SKM-1 treated with dmso at 0.1 percent for 144 hours (cell line): Measurements from ENCODE around the gene SLC31A1.
"Not testable (repeated sequence)": the region's sequence is repeated elsewhere in the genome, so short reads cannot be mapped to it uniquely, and the experiment has no call there.

ENCODE experiments used
- DNase-seq: peaks from one replicate; lab custom pipeline; 2025; ENCODE audit not compliant: unreplicated experiment; lab: John Stamatoyannopoulos, UW

The SLC31A1 gene

DNA sequence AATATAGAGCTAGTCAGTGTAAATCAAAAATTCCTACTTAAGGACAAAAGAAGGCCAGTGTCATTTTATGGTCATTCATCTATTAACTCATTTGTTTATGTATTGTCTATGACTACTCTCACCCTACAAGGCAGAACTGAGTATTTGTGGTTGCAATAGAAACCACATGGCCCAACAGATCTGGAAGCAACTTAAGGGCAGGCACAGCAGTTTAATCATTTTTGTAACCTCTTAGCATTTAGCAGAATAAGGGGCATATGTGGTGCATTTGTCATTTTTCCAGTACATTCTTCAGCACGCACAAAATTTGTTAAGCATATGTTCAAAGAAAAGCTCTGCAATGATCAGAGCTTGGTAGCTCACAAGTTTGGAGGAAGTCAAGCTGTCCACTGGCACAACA, 1.4 kb upstream of the SLC31A1 start:
- DNase-seq: peak; percentile 10

DNA sequence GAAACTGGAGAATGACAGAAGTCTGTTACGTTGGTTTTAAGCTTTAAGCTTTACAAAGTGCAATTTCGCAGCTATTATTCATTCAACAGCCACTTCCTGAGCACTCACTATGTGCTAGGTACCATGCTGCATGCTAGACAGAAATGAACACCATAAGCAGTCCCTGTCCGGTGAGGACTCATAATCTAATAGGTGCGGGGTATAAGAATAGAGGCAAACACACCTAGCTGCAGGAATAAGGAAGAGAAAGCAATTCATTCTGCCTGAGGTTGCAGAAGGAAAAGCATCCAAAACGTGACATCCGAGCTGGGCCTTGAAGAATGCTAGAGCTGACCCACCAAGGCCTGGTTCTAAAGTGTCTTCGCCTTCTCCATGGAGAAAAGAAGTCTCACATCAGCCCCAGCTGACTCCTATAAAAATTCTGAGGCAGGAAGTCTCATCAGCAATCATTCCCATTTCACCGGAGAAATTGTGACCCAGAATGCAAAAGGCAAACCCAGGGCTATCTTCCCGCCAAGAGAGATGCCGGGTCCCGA, 809 bp upstream of the SLC31A1 start:
- no peak for DNase-seq

DNA sequence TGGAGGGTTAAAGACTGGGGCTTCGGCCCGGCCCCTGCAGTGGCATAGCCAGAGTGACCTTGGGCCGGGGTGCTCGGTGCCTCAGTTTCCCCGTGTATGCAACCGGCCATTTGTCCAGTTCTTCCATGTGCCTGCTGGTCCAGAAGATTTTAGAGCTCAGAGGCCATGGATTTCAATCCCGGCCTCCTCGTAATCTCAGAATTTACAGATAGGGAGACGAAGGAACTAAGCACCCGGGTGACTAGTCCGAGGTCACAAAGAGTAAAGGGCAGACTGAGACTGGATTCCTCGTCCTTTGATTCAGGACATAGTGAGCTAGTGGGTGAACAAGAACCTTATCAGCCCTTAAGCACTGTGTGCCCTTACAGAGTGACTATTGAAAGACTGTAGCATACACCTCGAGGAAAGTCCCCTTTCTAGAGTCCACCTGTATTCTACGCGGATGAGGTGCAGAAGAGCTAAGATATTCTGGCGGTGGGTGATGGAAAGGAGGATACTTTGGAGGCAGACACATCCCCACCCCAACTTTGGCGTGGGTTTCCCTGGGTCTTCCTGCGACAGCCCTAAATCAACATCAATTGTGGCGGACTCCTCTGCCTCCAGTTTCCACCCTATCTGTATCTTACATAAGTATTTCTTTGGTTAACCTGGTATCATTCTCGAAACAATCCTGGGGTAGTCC, 597 bp downstream of the SLC31A1 start:
- DNase-seq: no peak

DNA sequence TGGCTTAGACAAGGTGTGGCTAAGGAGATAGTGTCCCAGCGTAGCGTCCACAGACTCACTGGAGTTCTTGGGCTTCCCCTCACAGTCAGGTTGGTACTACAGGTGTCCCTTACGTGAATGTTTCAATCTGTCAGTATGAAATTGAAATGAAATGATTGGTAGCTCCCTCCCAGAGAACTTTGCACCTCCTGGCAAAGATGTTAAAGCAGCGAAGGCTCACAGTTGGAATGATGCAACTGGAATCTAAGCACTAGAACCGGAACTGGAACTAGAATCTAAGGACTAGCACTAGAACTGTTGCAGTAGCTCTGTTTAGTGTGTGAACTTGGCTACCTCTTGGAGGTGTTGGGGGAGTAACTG, 1.1 kb downstream of the SLC31A1 start:
- no peak for DNase-seq

DNA sequence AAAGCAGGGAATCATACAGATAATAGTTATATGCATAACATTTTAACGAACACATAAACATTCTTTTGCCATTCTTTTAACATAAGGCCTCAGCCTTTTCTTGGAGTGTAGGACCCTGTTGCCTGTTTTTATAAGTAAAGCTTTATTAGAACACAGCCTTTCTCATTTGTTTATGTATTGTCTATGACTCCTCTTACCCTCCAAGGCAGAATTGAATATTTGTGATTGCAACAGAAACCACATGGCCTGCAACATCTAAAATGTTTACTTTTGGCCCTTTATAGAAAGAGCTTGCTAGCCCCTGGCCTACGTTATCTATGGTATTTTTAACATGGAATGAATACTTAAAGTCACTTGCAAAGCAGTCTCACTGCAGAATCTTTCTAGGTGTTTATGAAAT, 2.6 kb downstream of the SLC31A1 start:
- no peak for DNase-seq

DNA sequence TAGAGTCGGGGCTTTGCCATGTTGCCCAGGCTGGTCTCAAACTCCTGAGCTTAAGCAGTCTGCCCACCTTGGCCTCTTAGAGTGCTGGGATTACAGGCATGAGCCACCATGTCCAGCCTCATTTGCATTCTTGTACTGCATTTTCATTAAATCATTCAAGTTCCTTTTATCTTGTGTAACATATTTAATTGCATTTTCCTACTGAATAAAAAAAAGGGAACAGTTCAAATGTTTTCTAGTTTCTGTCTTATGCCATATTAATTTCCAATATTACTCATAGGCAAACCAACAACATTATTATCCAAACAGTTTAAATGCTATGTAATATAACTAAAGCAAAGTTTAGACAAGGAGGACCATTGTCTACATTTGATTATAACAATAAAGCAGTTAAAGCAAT, 6.1 kb downstream of the SLC31A1 start:
- no peak for DNase-seq

DNA sequence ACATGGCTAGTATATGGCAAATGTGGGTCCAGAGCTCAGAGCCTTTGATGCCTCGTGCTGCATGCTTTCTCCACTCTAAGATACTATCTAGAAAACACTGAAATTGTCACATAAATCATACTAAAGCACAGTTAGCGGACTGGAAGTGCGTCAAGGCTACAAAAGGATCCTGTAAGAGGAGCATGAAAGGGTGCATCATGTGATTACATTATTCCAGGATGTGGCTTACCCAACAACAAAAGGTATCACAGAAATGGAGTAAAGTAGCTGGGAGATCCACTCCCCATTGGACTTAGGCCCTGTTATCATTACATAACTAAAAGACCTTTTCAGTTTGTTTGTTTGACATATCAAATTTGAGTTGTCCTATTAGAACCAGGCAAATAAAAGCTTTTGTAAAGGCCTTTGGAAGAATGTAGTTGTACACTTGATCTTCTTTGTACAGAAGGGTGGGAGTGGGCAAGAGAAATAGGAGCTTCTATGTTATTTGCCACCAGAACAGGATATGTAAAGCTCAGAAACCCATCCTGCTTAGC, 6.9 kb downstream of the SLC31A1 start:
- DNase-seq: no peak

DNA sequence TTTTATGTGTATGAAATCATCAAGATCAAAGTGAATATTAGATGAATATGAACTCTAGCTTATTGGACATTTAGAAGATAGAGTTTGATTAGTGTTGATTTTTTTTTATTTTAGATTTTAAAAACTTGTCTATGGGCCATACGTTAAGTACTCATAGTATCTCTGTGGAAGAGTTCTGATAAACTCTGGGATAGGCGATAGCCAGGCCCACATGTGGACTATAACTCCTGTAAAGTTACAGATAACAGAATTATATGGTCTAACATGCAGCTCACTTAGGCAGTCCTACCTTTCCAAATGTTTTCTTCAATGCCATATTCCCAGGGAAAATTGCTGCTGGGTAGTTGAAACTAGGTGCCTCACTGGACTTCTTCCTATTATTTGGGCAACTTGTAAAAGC, 10.4 kb downstream of the SLC31A1 start:
- DNase-seq: no peak

DNA sequence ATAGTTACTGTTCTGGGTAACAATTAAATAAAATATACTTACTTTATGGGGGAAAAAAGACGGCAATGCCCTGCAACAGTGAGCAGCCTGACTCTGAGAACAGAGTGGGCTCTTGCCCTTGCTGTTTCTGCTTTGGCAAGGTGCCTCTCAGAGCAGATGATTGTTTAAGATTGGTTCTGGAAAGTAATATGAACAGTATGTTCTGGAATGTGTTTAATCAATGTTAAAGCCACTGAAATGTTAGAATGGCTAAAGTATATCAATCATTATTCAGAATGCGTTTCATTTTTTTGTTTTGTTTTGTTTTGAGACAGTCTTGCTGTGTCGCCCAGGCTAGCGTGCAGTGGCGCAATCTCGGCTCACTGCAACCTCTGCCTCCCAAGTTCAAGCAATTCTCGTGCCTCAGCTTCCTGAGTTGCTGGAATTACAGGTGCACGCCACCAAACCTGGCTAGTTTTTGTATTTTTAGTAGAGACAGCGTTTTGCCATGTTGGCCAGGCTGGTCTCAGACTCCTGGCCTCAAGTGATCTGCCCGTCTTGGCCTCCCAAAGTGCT, 14.4 kb downstream of the SLC31A1 start:
- not testable (repeated sequence) for DNase-seq

DNA sequence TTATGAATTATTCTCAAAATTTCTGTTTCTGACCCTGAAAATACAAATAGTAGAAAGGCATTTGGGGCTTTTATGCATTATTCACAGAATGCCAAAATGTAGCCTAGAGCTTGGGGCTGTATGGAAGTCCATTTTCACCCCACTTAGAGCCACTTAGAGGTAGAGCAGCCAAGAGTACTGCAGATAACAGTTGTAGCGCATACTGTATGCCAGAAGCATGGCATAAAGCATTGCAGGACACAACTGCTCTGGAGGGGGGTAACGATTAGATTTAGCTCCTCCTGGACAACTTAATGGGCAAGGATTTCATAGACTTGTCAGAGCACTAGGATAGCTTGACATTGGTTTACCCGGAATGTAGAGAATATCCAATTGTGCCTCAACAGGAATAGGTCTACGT, 15.7 kb downstream of the SLC31A1 start:
- no peak for DNase-seq

DNA sequence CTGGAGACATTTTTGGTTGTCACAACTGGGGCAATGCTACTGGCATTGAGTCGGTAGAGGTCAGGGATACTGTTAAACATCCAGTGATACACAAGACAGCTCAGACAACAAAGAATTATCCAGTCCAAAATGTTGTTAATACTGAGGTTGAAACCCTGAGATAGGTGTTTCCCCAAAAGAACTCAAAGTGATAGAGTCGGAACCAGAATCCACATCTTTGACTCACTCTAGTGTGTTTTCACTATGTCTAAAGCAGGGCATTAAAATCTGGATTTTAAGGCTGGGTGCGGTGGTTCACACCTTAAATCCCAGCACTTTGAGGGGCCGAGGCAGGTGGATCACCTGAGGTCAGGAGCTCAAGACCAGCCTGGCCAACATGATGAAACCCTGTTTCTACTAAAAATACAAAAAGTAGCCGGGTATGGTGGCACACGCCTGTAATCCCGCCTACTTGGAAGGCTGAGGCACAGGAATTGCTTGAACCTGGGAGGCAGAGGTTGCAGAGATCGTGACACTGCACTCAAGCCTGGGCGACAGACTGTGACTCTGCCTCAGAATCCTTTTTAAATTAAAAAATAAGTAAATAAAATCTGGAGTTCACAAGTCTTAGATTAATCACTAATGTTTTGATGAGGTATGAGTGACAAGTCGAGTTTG, 17.0 kb downstream of the SLC31A1 start:
- no peak for DNase-seq

DNA sequence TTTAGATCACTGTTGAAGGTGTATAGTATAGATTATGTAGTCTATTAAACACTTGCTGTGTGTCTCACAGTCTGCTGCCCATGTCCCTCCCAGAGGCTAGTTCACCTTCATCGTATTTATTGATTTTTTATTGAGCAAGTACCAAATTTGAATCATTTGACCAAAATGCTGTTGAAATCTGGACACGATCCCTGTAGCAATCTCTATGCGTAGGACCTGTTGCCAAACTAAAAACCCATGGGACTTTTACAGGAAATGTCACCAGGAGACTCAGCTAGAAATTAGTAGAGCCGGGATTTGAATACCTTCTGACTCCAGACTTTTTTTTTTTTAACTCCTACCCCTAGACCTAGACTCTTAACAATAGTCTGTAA, 17.5 kb downstream of the SLC31A1 start:
- no peak for DNase-seq

DNA sequence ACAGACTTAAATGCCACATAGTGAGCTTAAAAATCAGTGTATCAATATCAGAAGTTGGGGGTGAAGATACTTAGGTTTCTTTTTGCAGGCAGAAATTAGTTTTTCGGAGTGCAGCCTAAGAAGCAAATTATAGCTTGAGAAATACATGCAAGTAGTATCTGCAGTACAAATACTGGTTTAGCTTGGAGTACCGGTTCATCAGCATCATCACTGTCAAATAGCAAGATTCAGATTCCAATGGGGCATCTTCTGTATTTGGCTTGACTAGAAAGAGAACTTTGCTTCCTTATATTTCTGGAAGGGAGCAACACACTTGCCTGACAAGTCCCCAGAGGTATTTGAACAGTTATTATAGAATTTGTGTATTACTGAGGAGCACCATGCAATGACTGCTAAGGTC, 19.8 kb downstream of the SLC31A1 start:
- no peak for DNase-seq

DNA sequence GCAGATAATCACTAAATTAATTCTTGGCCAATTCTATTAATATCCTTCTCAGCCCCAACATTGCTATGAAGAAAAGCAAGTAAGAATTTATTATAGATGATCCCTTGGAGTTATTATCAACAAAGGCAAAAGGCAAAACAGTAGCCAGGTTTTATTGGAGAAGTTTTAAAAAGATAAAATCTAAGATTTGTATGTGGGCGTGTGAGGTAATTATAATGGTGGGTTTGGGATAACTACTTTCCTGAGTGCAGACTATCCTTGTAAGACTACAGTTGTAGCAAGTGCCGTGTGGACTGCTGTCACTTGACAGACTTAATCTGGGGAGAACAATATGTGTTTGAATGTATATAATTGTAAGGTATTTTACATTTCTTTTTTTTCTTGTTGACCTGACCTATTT, 23.2 kb downstream of the SLC31A1 start:
- DNase-seq: no peak

DNA sequence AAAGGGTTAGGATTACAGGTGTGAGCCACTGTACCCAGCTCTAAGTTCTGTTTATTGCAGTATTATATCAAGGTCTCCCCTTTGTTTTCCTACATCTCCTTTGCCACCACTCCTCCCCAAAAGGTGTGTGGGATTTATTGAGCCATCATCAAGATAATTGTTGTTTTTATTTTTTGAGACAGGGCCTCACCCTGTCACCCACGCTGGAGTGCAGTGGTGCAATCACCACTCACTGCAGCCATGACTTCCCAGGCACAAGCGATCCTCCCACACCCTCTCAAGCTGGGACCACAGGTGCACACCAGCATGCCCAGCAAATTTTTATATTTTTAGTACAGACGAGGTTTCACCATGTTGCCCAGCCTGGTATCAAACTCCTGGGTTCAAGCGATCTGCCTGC, 24.6 kb downstream of the SLC31A1 start:
- no peak for DNase-seq

DNA sequence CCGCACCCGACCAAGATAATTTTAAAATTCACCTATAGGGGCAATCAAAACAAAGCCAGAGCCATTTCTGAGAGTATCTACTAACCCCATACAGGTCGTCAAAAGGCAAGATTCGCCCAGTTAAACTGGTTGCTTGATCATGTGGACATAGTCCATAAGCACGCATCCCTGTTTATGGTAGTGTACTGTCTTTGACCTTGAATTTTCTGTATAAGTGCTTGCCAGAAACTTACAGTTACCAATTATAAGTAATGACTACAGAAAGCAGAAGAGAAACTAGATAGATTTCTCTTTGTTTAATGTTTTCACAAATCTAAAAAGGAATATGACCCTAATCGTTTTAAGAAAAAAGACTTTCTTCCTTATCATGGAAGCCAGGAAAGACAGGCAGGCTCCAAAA, 25.6 kb downstream of the SLC31A1 start:
- no peak for DNase-seq

DNA sequence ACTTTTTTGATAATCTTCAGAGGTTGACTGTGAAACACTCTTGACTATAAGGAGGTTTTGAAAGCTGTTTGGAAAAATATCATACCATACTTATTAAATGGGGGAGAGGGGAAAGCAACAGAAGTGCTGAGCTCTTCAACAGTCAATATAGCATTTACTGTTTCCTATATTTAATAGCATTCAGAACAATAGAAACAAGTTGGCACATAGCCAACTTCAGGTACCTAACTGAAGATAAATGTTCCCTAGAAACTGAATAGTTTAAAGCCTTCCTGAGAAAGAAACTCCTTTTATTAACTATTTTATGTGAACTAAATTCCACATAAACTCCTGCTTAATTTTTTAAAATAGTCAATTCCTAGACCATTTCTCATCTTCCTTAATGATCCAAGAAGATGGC, 26.3 kb downstream of the SLC31A1 start:
- DNase-seq: no peak

DNA sequence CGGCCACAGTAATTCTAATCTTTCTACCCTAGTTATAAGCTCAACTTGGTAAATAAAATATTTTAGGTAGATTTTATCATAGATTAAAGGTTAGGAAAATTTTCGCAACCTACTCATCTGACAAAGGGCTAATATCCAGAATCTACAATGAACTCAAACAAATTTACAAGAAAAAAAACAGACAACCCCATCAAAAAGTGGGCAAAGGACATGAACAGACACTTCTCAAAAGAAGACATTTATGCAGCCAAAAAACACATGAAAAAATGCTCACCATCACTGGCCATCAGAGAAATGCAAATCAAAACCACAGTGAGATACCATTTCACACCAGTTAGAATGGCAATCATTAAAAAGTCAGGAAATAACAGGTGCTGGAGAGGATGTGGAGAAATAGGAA, 28.3 kb downstream of the SLC31A1 start:
- DNase-seq: not testable (repeated sequence)

DNA sequence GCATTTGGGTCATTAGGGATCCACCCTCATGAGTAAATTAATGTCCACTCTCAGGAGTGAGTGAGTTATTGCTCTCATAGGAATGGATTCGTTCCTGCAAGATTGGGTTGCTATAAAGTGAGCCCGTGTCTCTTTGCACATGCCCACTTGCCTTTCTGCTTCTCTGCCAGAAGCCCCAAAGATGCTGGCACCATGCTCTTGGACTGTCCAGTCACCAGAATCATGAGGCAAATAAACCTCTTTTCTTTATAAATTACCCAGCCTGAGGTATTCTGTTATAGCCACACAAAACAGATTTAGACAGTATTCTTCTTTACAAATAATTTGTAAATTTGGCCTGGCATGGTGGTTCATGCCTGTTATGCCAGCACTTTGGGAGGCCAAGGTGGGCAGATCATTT, 29.5 kb downstream of the SLC31A1 start:
- DNase-seq: no peak

DNA sequence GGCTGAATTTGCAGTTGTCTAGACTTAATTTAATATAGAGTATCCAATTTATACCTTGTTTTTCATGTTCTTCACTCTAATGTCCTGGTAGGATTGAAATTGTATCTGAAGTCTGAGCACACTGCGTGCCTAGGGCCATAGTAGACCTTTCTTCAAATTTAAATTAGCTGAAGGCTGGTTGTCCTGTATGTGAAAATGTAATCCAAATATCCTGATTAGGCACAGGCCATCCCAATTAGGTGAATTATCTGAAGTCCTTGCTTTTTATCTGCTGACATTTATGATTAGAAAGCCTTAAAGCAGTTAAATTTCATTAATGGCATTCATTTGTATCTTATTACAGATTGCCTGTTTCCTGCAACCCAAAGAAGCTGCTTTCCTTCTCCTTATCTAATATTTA, 33.6 kb downstream of the SLC31A1 start:
- DNase-seq: no peak

DNA sequence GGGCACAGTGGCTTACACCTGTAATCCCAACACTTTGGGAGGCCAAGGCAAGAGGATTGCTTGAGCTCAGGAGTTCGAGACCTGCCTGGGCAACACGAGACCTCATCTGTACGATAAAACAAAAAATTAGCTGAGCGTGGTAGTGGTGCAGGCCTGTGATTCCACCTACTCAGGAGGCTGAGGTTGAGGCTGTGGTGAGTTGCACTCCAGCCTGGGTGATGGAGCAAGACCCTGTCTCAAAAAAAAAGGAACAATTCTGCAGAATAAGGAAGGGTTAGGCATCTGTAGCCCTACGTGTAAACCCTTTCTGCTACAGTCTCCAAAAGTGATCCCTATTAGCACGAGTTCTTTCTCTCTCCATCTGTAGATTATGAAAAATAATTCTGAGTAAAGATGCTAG, 34.1 kb downstream of the SLC31A1 start:
- peak; percentile 50 for DNase-seq

DNA sequence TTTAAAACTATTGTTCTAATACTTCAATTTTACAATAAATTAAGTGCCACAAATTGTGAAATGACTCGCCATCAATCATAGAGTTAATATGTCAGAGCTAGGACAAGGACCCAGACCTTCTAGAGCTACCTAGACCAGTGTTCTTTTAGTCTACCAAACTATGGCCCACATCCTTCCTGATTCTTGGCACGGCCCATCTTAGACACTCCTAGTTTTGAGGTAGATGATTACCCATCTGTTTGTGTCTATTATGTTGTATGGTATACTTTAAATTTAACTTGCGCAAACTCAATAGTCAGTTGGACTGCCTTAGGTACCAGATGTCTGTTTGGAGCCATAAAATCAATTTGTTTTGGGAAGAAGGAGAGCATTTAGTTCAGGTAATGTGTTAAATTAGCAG, 36.5 kb downstream of the SLC31A1 start:
- DNase-seq: no peak
